Measurements from ENCODE around the gene DKKL1. TPM values are rescaled to one million over a fixed set of nuclear protein-coding genes. Genes with fewer than 3 reads are reported as not detected.
A peak's percentile ranks its signal among the peaks of the same experiment; 100 is the strongest.

Gene DKKL1
- polyA plus RNA-seq, 1 donor (not counting 4 experiments of a cell fraction or from before 2014, with no cell fraction given) = not detected

DNA sequence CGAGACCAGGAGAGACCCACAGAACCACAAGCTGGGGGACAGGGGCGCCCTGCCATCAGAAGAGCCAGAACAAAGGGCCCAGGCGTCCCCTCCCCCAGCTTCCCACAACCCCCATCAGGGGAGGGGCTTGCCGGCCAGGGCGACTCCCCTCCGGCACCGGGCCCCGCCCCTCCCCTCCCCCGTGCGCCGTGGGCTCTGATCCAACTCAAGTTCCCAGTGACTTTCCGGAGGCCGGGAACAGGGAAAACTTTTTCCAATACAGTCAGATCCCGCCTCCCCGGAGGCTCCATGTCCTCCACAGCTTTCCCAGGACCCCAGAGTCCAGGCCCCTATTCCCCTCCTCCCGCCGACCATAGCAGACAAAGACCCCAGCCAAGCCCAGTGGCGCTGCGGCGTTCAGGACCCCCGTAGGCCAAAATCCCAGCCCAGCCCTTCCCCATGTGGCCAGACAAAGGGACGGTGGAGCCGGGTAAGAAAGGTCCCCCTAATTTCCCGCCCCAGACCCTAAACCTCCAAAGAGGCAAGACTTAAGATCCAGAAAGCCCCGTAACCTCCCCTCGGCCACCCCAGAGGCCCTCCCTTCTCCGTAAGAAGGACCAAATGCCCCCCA, 2.1 kb upstream of the DKKL1 start:
- Histone ChIP-seq H4K20me1 (ENCODE audit: control insufficient read depth, extremely low read depth, insufficient read depth, low read length) (no peaks in the 10 kb centered on the region), H3K36me3 (ENCODE audit: control insufficient read depth in 2 of 2, extremely low read depth in 1 of 2, insufficient read depth in 2 of 2, low read length in 2 of 2) (peaks cover 0 to 3% of the 10 kb centered on the region in 2 experiments), H3K9ac (ENCODE audit: control insufficient read depth, extremely low read depth, insufficient read depth, low read length) (peak overlapping the region; percentile 76), H3K27ac (ENCODE audit: control insufficient read depth, insufficient read depth, low read length) (no peak overlapping the region), H3K9me3 (ENCODE audit: control insufficient read depth, low read depth, low read length) (no peaks in the 10 kb centered on the region), H3K4me1 (ENCODE audit: control insufficient read depth, extremely low read depth, insufficient read depth, low read length) (peaks cover 12% of the 10 kb centered on the region), H3K27me3 (ENCODE audit: control insufficient read depth, extremely low read depth, insufficient read depth, low read length) (no peaks in the 10 kb centered on the region), H2AFZ (ENCODE audit: control insufficient read depth, low read length) (peak overlapping the region; percentile 86), H3K4me3 (ENCODE audit: control insufficient read depth in 2 of 3, extremely low read depth in 1 of 3, insufficient read depth in 2 of 3, low read depth in 1 of 3, low read length in 3 of 3) (peak overlapping the region; percentile 68 to 82 (median 70)), H3K79me2 (ENCODE audit: control insufficient read depth, insufficient read depth, low read length) (no peaks in the 10 kb centered on the region), H3K9me1 (ENCODE audit: control insufficient read depth, extremely low read depth, insufficient read depth, low read length) (no peaks in the 10 kb centered on the region), H3K4me2 (ENCODE audit: control insufficient read depth, extremely low read depth, insufficient read depth, low read depth, low read length) (peak overlapping the region; percentile 95)
- FAIRE-seq (no peak), DNase-seq (ENCODE audit: low read depth, low spot score) (no peak)
- dilution Hi-C loops (cut with MboI; ENCODE audit: extremely low pct_ligation_motif_present, low sequenced_read_pairs) = no loop called here
- TF ChIP-seq EZH2 (IDR thresholded peaks at IDR 0.05; ENCODE audit: low read length) = no peak
- TF ChIP-seq, protein P1, sequence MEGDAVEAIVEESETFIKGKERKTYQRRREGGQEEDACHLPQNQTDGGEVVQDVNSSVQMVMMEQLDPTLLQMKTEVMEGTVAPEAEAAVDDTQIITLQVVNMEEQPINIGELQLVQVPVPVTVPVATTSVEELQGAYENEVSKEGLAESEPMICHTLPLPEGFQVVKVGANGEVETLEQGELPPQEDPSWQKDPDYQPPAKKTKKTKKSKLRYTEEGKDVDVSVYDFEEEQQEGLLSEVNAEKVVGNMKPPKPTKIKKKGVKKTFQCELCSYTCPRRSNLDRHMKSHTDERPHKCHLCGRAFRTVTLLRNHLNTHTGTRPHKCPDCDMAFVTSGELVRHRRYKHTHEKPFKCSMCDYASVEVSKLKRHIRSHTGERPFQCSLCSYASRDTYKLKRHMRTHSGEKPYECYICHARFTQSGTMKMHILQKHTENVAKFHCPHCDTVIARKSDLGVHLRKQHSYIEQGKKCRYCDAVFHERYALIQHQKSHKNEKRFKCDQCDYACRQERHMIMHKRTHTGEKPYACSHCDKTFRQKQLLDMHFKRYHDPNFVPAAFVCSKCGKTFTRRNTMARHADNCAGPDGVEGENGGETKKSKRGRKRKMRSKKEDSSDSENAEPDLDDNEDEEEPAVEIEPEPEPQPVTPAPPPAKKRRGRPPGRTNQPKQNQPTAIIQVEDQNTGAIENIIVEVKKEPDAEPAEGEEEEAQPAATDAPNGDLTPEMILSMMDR (optimal IDR thresholded peaks at IDR 0.05 in 1 of 3, IDR thresholded peaks at IDR 0.05 in 1 of 3, conservative IDR thresholded peaks at IDR 0.05 in 1 of 3; ENCODE audit: extremely low read depth in 1 of 3, insufficient read depth in 2 of 3, low read length in 3 of 3) = no peak

DNA sequence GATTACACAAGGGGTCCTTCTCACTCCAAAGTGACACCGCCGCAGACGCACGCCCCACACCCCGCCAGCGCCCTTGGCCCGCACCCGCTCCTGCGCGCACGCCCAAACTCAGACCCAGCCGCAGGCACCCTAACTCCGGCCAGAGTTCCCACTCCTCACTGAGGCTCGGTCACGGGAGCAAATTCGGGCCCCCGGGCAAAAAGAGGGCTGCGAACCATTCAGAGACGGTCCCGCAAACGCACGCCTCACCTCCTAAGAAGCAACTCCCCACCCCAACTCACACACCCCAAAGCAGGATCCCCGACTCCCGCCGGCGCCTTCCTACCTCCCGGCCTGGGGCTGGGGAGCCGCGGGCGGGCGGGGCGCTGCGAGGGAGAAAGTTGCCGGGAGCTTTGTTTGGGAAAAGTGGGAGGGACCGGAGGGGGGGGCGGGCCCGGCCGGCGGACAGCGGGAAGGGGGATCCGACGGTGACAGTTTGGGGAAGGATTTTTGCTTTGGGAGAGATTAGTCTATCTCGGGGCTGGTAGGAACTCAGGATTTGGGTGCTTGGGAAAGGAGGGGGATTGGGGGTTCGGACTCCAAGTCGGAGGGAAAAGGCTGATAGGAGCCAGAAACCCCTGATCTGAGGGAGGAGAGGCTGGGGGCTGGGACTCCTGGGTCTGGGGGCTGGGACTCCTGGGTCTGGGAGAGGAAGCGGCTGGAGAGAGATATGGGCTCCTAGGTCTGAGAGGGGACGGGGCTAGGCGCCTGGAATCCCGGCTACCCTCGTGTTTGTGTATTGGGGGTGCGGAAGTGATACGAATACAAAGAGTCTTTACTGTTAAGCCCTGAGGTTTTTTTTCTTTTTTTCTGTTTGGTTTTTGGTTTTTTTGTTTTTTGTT, 1.4 kb upstream of the DKKL1 start, which contains the start of gene TEAD2:
TEAD2 (minus strand) TSS at position 369 of the 881 bp plus-strand sequence. CDS start 2,341 bp downstream, outside the sequence.
- H3K36me3 ChIP-seq (ENCODE audit: control insufficient read depth in 2 of 2, extremely low read depth in 1 of 2, insufficient read depth in 2 of 2, low read length in 2 of 2) = peaks cover 0 to 3% of the 10 kb centered on the region in 2 experiments
- no peaks in the 10 kb centered on the region for H3K9me1 ChIP-seq (ENCODE audit: control insufficient read depth, extremely low read depth, insufficient read depth, low read length)
- H2AFZ ChIP-seq (ENCODE audit: control insufficient read depth, low read length) = peak within 1 kb of the TSS; percentile 86
- H3K79me2 ChIP-seq (ENCODE audit: control insufficient read depth, insufficient read depth, low read length) = no peaks in the 10 kb centered on the region
- H3K4me2 ChIP-seq (ENCODE audit: control insufficient read depth, extremely low read depth, insufficient read depth, low read depth, low read length) = peak within 1 kb of the TSS; percentile 95
- H4K20me1 ChIP-seq (ENCODE audit: control insufficient read depth, extremely low read depth, insufficient read depth, low read length) = no peaks in the 10 kb centered on the region
- H3K27ac ChIP-seq (ENCODE audit: control insufficient read depth, insufficient read depth, low read length) = peak within 1 kb of the TSS; percentile 18
- peak within 1 kb of the TSS; percentile 76 for H3K9ac ChIP-seq (ENCODE audit: control insufficient read depth, extremely low read depth, insufficient read depth, low read length)
- TF ChIP-seq, protein P1 (optimal IDR thresholded peaks at IDR 0.05 in 1 of 3, IDR thresholded peaks at IDR 0.05 in 1 of 3, conservative IDR thresholded peaks at IDR 0.05 in 1 of 3; ENCODE audit: extremely low read depth in 1 of 3, insufficient read depth in 2 of 3, low read length in 3 of 3) = no peak
- no peak for TF ChIP-seq EZH2 (IDR thresholded peaks at IDR 0.05; ENCODE audit: low read length)
- H3K4me3 ChIP-seq (ENCODE audit: control insufficient read depth in 2 of 3, extremely low read depth in 1 of 3, insufficient read depth in 2 of 3, low read depth in 1 of 3, low read length in 3 of 3) = peak within 1 kb of the TSS; percentile 68 to 82 (median 70)
- H3K9me3 ChIP-seq (ENCODE audit: control insufficient read depth, low read depth, low read length) = no peaks in the 10 kb centered on the region
- FAIRE-seq = no peak
- dilution Hi-C loops (cut with MboI; ENCODE audit: extremely low pct_ligation_motif_present, low sequenced_read_pairs) = no loop called here
- H3K27me3 ChIP-seq (ENCODE audit: control insufficient read depth, extremely low read depth, insufficient read depth, low read length) = no peaks in the 10 kb centered on the region
- peaks cover 12% of the 10 kb centered on the region for H3K4me1 ChIP-seq (ENCODE audit: control insufficient read depth, extremely low read depth, insufficient read depth, low read length)
- no peak for DNase-seq (ENCODE audit: low read depth, low spot score)

Data from keratinocyte (primary cell).